ENCODE data around the gene CENPM. TPM values are rescaled to one million over a fixed set of nuclear protein-coding genes. Genes with fewer than 3 reads are reported as not detected.

Gene CENPM
- total RNA-seq, 2 donors from 2014 or later: not detected

DNA sequence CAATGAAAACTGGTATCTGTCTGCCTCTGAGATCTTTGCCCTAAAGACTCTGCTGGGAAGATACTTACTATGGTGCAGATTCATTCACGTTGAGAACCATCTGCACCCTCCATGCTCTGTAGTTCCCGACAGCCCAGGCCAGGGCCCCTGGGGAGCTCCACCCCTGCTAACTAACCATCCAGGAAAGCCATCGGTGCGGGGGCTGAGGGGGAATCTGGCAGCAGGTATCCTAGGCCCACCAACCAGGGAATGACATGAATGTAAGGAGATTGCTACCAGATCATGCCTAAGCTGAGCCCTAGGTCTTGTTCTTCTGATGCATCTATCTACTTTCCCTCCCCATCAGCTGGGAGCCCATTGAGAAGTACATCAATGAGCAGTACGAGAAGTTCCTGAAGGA, 40.3 kb upstream of the CENPM start:
- no peak for DNase-seq (ENCODE audit: low spot score)
- TF ChIP-seq, protein P1, sequence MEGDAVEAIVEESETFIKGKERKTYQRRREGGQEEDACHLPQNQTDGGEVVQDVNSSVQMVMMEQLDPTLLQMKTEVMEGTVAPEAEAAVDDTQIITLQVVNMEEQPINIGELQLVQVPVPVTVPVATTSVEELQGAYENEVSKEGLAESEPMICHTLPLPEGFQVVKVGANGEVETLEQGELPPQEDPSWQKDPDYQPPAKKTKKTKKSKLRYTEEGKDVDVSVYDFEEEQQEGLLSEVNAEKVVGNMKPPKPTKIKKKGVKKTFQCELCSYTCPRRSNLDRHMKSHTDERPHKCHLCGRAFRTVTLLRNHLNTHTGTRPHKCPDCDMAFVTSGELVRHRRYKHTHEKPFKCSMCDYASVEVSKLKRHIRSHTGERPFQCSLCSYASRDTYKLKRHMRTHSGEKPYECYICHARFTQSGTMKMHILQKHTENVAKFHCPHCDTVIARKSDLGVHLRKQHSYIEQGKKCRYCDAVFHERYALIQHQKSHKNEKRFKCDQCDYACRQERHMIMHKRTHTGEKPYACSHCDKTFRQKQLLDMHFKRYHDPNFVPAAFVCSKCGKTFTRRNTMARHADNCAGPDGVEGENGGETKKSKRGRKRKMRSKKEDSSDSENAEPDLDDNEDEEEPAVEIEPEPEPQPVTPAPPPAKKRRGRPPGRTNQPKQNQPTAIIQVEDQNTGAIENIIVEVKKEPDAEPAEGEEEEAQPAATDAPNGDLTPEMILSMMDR (IDR thresholded peaks at IDR 0.05): no peak

DNA sequence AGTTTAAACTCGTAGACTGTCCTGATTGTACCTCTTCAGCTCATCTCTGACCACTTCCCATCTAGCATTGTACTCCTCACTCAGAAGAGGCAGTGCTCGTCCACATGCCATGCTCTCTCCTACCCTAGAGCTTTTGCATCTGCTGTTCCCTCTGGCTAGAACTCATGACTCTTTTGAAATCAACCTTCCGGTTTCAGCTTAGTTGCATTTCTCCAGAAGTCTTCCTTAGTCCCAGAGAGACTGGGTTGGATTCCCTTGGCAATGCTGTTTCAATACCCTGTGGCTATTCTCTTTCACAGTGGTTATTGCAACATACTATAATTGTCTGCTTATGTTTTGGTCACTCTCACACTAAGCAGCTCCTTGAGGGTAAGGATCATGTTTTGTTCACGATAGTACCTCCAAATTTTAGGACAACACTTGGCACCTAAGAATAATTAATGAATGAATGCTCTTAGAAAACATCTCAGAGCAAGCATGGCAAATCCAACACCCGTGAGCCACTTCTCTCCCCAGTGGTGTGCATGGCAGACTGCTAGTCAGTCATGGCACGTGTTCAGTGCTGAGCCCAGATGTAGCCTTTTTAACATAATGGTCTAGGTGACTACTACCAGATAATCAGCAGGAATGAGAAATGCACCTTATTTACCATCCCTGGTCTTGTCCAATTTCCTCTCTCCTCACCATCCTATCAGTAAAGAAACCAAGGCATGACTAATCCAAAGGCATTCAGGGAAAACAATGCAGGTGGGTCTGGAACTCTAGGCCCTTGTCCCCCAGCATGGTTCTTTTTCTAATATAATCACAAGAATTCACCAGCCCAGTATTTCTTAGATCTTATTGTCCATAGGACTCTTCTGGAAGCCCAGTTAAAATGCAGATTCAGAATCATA, 36.8 kb upstream of the CENPM start:
- Histone ChIP-seq H3K4me3 (no peak overlapping the region), H3K9me3 (no peaks in the 10 kb centered on the region), H3K36me3 (no peaks in the 10 kb centered on the region), H3K27ac (no peak overlapping the region), H3K27me3 (replicated peaks; ENCODE audit: insufficient read depth) (no peaks in the 10 kb centered on the region), H3K4me1 (ENCODE audit: control insufficient read depth in 1 of 2, low read depth in 2 of 2) (no peaks in the 10 kb centered on the region)
- TF ChIP-seq, protein P1 (IDR thresholded peaks at IDR 0.05): no peak
- DNase-seq (ENCODE audit: low spot score) (no peak), ATAC-seq (ENCODE audit: insufficient number of reproducible peaks, low FRiP score, low read depth) (no peak)

More for the DNA sequence above, 40.3 kb upstream of the CENPM start:
- no peaks in the 10 kb centered on the region for H3K9me3 ChIP-seq
- no peak for ATAC-seq (ENCODE audit: insufficient number of reproducible peaks, low FRiP score, low read depth)
- no peaks in the 10 kb centered on the region for H3K4me1 ChIP-seq (ENCODE audit: control insufficient read depth in 1 of 2, low read depth in 2 of 2)
- no peaks in the 10 kb centered on the region for H3K27me3 ChIP-seq (replicated peaks; ENCODE audit: insufficient read depth)
- H3K36me3 ChIP-seq: no peaks in the 10 kb centered on the region
- H3K27ac ChIP-seq: no peak overlapping the region
- no peak overlapping the region for H3K4me3 ChIP-seq

DNA sequence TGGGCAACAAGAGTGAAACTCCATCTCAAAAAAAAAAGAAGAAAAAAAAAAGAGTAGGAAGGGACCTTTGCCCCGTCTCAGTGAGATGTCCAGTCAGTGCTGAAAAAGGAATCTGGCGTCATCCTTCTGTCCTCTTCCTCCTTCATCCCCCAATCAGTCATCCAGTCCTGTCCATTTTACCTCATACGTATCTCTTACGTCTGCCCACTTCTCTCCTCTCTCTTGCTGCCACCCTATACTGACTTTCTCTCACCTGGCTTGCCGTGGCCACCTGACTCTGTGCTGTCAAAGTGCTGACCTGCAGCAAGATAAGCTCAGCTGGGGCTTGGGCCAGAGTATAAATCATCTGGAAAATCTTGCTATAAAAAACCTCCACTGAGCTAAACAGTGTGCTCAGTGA, 35.9 kb upstream of the CENPM start:
- ATAC-seq (ENCODE audit: insufficient number of reproducible peaks, low FRiP score, low read depth) (no peak), DNase-seq (ENCODE audit: low spot score) (no peak)
- no peak overlapping the region for H3K4me3 ChIP-seq
- H3K27me3 ChIP-seq (replicated peaks; ENCODE audit: insufficient read depth): peaks cover 1% of the 10 kb centered on the region
- TF ChIP-seq, protein P1 (IDR thresholded peaks at IDR 0.05): no peak
- H3K4me1 ChIP-seq (ENCODE audit: control insufficient read depth in 1 of 2, low read depth in 2 of 2): no peaks in the 10 kb centered on the region
- no peaks in the 10 kb centered on the region for H3K36me3 ChIP-seq
- no peak overlapping the region for H3K27ac ChIP-seq
- no peaks in the 10 kb centered on the region for H3K9me3 ChIP-seq

DNA sequence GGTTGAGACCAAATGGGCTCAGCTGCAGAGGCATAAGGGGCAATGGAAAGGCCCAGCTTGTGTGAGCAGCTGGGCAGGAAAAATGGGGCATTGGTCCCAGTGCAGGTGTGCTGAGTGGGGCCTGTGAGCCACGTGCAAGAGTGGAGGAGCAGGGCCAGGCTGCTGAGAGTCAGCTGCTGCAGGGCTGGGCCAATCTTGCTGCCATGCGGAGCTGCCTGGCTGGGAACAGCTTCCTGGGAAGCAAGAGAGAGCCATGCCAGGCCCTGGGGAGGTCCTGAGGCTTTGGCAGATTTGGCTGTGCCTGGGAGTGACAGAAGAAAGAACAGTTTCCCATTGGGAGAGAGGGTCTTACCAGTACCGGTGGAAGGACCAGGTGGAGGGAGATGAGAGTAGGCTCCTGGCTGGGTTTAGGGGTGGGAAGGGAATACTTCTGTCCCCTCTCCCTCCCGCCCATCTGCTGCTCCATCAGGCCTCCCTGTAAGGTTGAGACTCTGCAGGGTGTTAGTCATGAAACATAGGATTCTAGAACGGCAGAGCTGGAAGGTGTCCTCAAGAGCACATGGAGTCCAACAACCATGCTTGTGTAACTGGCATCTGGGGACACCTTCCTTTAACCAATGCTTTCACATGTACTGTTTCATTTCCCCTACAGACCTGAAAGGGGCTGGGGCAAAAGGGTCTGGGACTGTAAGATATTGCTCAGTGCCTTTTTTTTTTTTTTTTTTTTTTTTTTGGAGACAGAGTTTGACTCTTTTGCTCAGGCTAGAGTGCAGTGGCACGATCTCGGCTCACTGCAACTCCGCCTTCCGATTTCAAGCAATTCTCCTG, 32.7 kb upstream of the CENPM start:
- Histone ChIP-seq H3K36me3 (no peaks in the 10 kb centered on the region), H3K4me3 (no peak overlapping the region), H3K9me3 (no peaks in the 10 kb centered on the region), H3K27me3 (replicated peaks; ENCODE audit: insufficient read depth) (peaks cover 11% of the 10 kb centered on the region), H3K4me1 (ENCODE audit: control insufficient read depth in 1 of 2, low read depth in 2 of 2) (peaks cover 2 to 11% of the 10 kb centered on the region in 2 donors), H3K27ac (no peak overlapping the region)
- no peak for DNase-seq (ENCODE audit: low spot score)
- ATAC-seq (ENCODE audit: insufficient number of reproducible peaks, low FRiP score, low read depth): no peak
- TF ChIP-seq, protein P1 (IDR thresholded peaks at IDR 0.05): no peak

DNA sequence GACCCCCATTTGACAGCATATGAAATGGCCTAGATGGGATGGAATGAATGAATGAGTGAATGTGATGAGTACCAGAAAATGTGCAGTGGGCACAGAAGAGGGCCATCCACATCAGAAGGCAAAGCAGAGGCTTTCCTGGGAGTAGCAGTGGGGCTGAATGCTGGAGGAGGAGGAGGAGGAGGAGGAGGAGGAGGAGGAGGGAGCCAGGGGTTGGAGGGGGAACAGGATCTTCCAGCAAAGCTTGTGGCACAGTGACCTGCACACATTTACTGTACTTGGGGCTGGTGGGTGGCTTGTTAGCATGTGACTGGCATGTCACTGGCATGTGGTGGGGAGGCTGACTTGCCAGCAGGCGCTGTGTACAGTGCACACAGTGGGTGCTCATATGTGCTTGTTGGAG, 31.8 kb upstream of the CENPM start:
- DNase-seq (ENCODE audit: low spot score) (no peak), ATAC-seq (ENCODE audit: insufficient number of reproducible peaks, low FRiP score, low read depth) (no peak)
- TF ChIP-seq, protein P1 (IDR thresholded peaks at IDR 0.05): no peak
- Histone ChIP-seq H3K4me1 (ENCODE audit: control insufficient read depth in 1 of 2, low read depth in 2 of 2) (peaks cover 2 to 11% of the 10 kb centered on the region in 2 donors), H3K4me3 (no peak overlapping the region), H3K27ac (no peak overlapping the region), H3K36me3 (no peaks in the 10 kb centered on the region), H3K9me3 (no peaks in the 10 kb centered on the region), H3K27me3 (replicated peaks; ENCODE audit: insufficient read depth) (peaks cover 11% of the 10 kb centered on the region)

Measured in thoracic aorta (tissue), 2 donors.